ENCODE data around the gene RETN.

The RETN gene

GRCh38 chr19:7698583-7698982 lies 29.7 kb downstream of the RETN start:
- Histone ChIP-seq H2AFZ (ENCODE audit: low read length) (no peak overlapping the region), H3K4me2 (ENCODE audit: low read depth, low read length) (no peak overlapping the region), H3F3A (ENCODE audit: insufficient read depth, low read length) (no peaks in the 10 kb centered on the region), H3K27me3 (replicated peaks; ENCODE audit: insufficient read depth, low read length) (peaks cover 87% of the 10 kb centered on the region), H4K20me1 (ENCODE audit: insufficient read depth, low read length) (no peaks in the 10 kb centered on the region), H3K27ac (ENCODE audit: low read length) (no peak overlapping the region), H3K9me3 (replicated peaks; ENCODE audit: insufficient read depth, low read length) (no peaks in the 10 kb centered on the region), H3K9me2 (replicated peaks; ENCODE audit: insufficient read depth, low read length) (no peaks in the 10 kb centered on the region), H3K9ac (ENCODE audit: low read length) (no peak overlapping the region), H3K4me3 (ENCODE audit: low read length) (no peak overlapping the region), H3K36me3 (replicated peaks; ENCODE audit: insufficient read depth, low read length) (no peaks in the 10 kb centered on the region), H3K4me1 (ENCODE audit: low read length) (no peaks in the 10 kb centered on the region), H3K79me2 (ENCODE audit: low read length) (no peaks in the 10 kb centered on the region)
- DNase-seq = no peak
- TF ChIP-seq EZH2 (optimal IDR thresholded peaks at IDR 0.05; ENCODE audit: low read depth, low read length) (no peak), CTCF (IDR thresholded peaks at IDR 0.05; ENCODE audit: low read length) (no peak)

- Histone ChIP-seq H3K27ac (ENCODE audit: low read length) (no peak overlapping the region), H3K4me1 (ENCODE audit: low read length) (no peaks in the 10 kb centered on the region), H3K36me3 (replicated peaks; ENCODE audit: insufficient read depth, low read length) (no peaks in the 10 kb centered on the region), H4K20me1 (ENCODE audit: insufficient read depth, low read length) (no peaks in the 10 kb centered on the region), H3K4me2 (ENCODE audit: low read depth, low read length) (no peak overlapping the region), H3K9me2 (replicated peaks; ENCODE audit: insufficient read depth, low read length) (no peaks in the 10 kb centered on the region), H3F3A (ENCODE audit: insufficient read depth, low read length) (no peaks in the 10 kb centered on the region), H3K27me3 (replicated peaks; ENCODE audit: insufficient read depth, low read length) (peaks cover 89% of the 10 kb centered on the region), H3K4me3 (ENCODE audit: low read length) (no peak overlapping the region), H2AFZ (ENCODE audit: low read length) (no peak overlapping the region), H3K9me3 (replicated peaks; ENCODE audit: insufficient read depth, low read length) (no peaks in the 10 kb centered on the region), H3K9ac (ENCODE audit: low read length) (no peak overlapping the region), H3K79me2 (ENCODE audit: low read length) (no peaks in the 10 kb centered on the region)
- TF ChIP-seq CTCF (IDR thresholded peaks at IDR 0.05; ENCODE audit: low read length) (no peak), EZH2phosphoT487 (IDR thresholded peaks at IDR 0.05; ENCODE audit: low read length) (no peak)
- no peak for DNase-seq
Observed at GRCh38 chr19:7699003-7699402, 30.2 kb downstream of the RETN start.

- Histone ChIP-seq H3F3A (ENCODE audit: insufficient read depth, low read length) (no peaks in the 10 kb centered on the region), H3K9me3 (replicated peaks; ENCODE audit: insufficient read depth, low read length) (no peaks in the 10 kb centered on the region), H3K36me3 (replicated peaks; ENCODE audit: insufficient read depth, low read length) (no peaks in the 10 kb centered on the region), H3K79me2 (ENCODE audit: low read length) (no peaks in the 10 kb centered on the region), H3K27ac (ENCODE audit: low read length) (no peak overlapping the region), H2AFZ (ENCODE audit: low read length) (no peak overlapping the region), H3K4me3 (ENCODE audit: low read length) (no peak overlapping the region), H3K27me3 (replicated peaks; ENCODE audit: insufficient read depth, low read length) (peaks cover 89% of the 10 kb centered on the region), H3K4me2 (ENCODE audit: low read depth, low read length) (no peak overlapping the region), H3K9ac (ENCODE audit: low read length) (no peak overlapping the region), H4K20me1 (ENCODE audit: insufficient read depth, low read length) (no peaks in the 10 kb centered on the region), H3K9me2 (replicated peaks; ENCODE audit: insufficient read depth, low read length) (no peaks in the 10 kb centered on the region), H3K4me1 (ENCODE audit: low read length) (no peaks in the 10 kb centered on the region)
- no peak for DNase-seq
- TF ChIP-seq EZH2phosphoT487 (IDR thresholded peaks at IDR 0.05; ENCODE audit: low read length) (no peak), CTCF (IDR thresholded peaks at IDR 0.05; ENCODE audit: low read length) (no peak), EZH2 (optimal IDR thresholded peaks at IDR 0.05; ENCODE audit: low read depth, low read length) (no peak)
Observed at GRCh38 chr19:7699417-7700401, 30.9 kb downstream of the RETN start.

Data from MM.1S (cell line).